Nephron progenitor cell (in vitro differentiated cells): ENCODE data around the gene NUP85.

Experiments used
- DNase-seq: peaks from one replicate; pipeline ENCODE4 v3.0.0; 2021
- H3K27ac Mint-ChIP-seq: 2 replicates; pipeline ENCODE4 v1.8.0; 2021; ENCODE audit warnings: mild to moderate bottlenecking, moderate library complexity, mixed read lengths
- H3K27me3 Mint-ChIP-seq: 2 replicates; pipeline ENCODE4 v1.8.0; 2021; ENCODE audit warnings: mild to moderate bottlenecking, low read depth, mixed read lengths; ENCODE audit not compliant: poor library complexity
- H3K36me3 Mint-ChIP-seq: 2 replicates; pipeline ENCODE4 v1.8.0; 2021; ENCODE audit warnings: low read depth, mixed read lengths
- H3K4me1 Mint-ChIP-seq: 2 replicates; pipeline ENCODE4 v1.8.0; 2021; ENCODE audit warnings: mixed read lengths
- H3K4me3 Mint-ChIP-seq: 2 replicates; pipeline ENCODE4 v1.8.0; 2021; ENCODE audit warnings: mild to moderate bottlenecking, moderate library complexity, mixed read lengths
- H3K9me3 Mint-ChIP-seq: 2 replicates; pipeline ENCODE4 v1.8.0; 2021; ENCODE audit warnings: mild to moderate bottlenecking, moderate library complexity, mixed read lengths
- CTCF ChIP-seq: fragments of 200-600 bp; sonication (generic); IDR thresholded peaks from 2 replicates; pipeline ENCODE4 v1.5.0; 2021; ENCODE audit warnings: antibody characterized with exemption

Gene NUP85

GRCh38 chr17:75168998-75169397 lies 36.5 kb upstream of the NUP85 start:
- TF ChIP-seq CTCF = no peak
- H3K9me3 Mint-ChIP-seq = no peaks in the 10 kb centered on the region
- no peaks in the 10 kb centered on the region for H3K4me1 Mint-ChIP-seq
- no peak for DNase-seq
- H3K27me3 Mint-ChIP-seq = no peaks in the 10 kb centered on the region
- H3K4me3 Mint-ChIP-seq = no peak overlapping the region
- H3K27ac Mint-ChIP-seq = peak overlapping the region; percentile 91
- peaks cover 68% of the 10 kb centered on the region for H3K36me3 Mint-ChIP-seq

DNA sequence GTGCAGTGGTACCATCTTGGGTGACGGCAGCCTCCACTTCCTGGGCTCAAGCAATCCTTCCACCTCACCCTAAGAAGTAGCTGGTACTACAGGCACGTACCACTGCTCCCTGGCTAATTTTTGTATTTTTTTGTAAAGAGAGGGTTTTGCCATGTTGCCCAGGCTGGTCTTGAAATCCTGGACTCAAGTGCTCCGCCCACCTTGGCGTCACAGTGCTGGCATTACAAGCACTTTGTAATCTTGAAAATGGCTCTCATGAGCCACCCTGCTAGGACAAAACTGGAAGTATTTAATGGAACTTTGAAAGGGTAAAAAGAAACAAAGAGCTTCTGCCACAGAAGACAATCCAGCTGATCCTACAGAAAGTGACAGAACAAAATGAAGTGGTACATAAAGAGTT lies 32.0 kb upstream of the NUP85 start:
- no peaks in the 10 kb centered on the region for H3K27me3 Mint-ChIP-seq
- no peaks in the 10 kb centered on the region for H3K9me3 Mint-ChIP-seq
- no peak for TF ChIP-seq CTCF
- DNase-seq = no peak
- H3K4me3 Mint-ChIP-seq = no peak overlapping the region
- H3K4me1 Mint-ChIP-seq = no peaks in the 10 kb centered on the region
- H3K36me3 Mint-ChIP-seq = peaks cover 57% of the 10 kb centered on the region
- no peak overlapping the region for H3K27ac Mint-ChIP-seq

DNA sequence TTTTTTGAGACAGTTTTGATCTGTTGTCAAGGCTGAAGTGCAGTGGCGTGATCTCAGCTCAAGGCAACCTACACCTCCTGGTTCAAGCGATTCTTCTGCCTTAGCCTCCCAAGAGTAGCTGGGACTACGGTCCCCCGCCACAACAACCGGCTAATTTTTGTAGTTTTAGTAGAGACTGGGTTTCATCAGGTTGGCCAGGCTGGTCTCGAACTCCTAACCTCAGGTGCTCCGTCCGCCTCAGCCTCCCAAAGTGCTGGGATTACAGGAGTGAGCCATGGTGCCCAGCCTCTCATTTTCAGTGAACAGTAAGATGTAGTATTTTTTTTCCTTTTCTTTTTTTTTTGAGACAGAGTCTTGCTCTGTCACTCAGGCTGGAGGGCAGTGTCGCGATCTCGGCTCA lies 30.5 kb upstream of the NUP85 start:
- Mint-ChIP-seq H3K9me3 (no peaks in the 10 kb centered on the region), H3K4me1 (peaks cover 4% of the 10 kb centered on the region), H3K27ac (no peak overlapping the region), H3K27me3 (no peaks in the 10 kb centered on the region), H3K4me3 (no peak overlapping the region), H3K36me3 (peaks cover 64% of the 10 kb centered on the region)
- TF ChIP-seq CTCF = no peak
- no peak for DNase-seq

DNA sequence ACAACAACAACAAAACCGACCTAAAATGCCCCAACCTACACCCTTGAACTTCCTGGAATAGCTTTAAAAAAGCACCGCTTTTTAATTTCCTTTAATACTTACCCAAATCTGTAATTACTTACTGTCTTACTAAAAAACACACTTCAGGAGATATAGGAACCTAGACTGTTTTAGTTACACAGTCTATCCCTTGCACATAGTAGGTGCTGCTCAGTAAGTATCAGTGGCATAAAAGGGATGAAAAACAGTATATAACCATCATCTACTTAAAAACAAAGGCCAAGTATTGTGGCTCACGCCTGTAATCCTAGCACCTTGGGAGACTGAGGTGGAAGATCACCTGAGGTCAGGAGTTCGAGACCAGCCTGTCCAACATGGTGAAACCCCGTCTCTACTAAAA lies 28.9 kb upstream of the NUP85 start:
- DNase-seq = no peak
- Mint-ChIP-seq H3K36me3 (peaks cover 73% of the 10 kb centered on the region), H3K27ac (peak overlapping the region; percentile 72), H3K4me3 (no peak overlapping the region), H3K27me3 (peaks cover 2% of the 10 kb centered on the region), H3K9me3 (no peaks in the 10 kb centered on the region), H3K4me1 (peaks cover 19% of the 10 kb centered on the region)
- TF ChIP-seq CTCF = no peak

DNA sequence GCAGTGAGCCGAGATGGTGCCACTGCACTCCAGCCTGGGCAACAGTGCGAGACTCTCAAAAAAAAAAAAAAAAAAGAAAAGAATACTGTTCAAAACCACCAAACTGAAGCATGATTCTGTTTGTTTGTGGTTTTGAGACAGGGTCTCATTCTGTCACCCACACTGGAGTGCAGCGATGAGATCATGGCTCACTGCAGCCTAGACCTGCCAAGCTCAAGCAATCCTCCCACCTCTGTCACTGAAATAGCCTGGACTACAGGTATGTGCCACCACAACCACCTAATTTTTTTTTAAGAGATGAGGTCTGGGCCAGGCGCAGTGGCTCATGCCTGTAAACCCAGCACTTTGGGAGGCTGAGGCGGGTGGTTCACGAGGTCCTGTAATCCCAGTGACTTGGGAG lies 27.0 kb upstream of the NUP85 start:
- Mint-ChIP-seq H3K9me3 (peaks cover 3% of the 10 kb centered on the region), H3K27ac (no peak overlapping the region), H3K36me3 (peaks cover 61% of the 10 kb centered on the region), H3K4me3 (no peak overlapping the region), H3K4me1 (peaks cover 26% of the 10 kb centered on the region), H3K27me3 (peaks cover 2% of the 10 kb centered on the region)
- TF ChIP-seq CTCF = no peak
- no peak for DNase-seq

- DNase-seq = no peak
- peaks cover 40% of the 10 kb centered on the region for H3K4me1 Mint-ChIP-seq
- peaks cover 9% of the 10 kb centered on the region for H3K9me3 Mint-ChIP-seq
- H3K36me3 Mint-ChIP-seq = peaks cover 35% of the 10 kb centered on the region
- TF ChIP-seq CTCF = no peak
- H3K27me3 Mint-ChIP-seq = peaks cover 2% of the 10 kb centered on the region
- H3K27ac Mint-ChIP-seq = peak overlapping the region; percentile 90
- H3K4me3 Mint-ChIP-seq = peak overlapping the region; percentile 94
These were observed 24.4 kb upstream of the NUP85 start for GRCh38 chr17:75181110-75181509.
